NB4 (cell line): Measurements from ENCODE around the gene YAP1.

Source experiments
- CTCF ChIP-seq: IDR thresholded peaks from one replicate; pipeline ENCODE4 v1.5.1; 2012; ENCODE audit warnings: low read depth, low read length
- POLR2A ChIP-seq: IDR thresholded peaks from 2 replicates; pipeline ENCODE4 v1.6.1; 2011; ENCODE audit warnings: mild to moderate bottlenecking; ENCODE audit not compliant: insufficient read length; ENCODE audit errors: extremely low read depth

GRCh38 chr11:102266099-102266498 lies 155.9 kb downstream of the YAP1 start:
- TF ChIP-seq POLR2A (no peak), CTCF (no peak)
